ENCODE data around the gene TMEM135.

- TF ChIP-seq, protein P1, sequence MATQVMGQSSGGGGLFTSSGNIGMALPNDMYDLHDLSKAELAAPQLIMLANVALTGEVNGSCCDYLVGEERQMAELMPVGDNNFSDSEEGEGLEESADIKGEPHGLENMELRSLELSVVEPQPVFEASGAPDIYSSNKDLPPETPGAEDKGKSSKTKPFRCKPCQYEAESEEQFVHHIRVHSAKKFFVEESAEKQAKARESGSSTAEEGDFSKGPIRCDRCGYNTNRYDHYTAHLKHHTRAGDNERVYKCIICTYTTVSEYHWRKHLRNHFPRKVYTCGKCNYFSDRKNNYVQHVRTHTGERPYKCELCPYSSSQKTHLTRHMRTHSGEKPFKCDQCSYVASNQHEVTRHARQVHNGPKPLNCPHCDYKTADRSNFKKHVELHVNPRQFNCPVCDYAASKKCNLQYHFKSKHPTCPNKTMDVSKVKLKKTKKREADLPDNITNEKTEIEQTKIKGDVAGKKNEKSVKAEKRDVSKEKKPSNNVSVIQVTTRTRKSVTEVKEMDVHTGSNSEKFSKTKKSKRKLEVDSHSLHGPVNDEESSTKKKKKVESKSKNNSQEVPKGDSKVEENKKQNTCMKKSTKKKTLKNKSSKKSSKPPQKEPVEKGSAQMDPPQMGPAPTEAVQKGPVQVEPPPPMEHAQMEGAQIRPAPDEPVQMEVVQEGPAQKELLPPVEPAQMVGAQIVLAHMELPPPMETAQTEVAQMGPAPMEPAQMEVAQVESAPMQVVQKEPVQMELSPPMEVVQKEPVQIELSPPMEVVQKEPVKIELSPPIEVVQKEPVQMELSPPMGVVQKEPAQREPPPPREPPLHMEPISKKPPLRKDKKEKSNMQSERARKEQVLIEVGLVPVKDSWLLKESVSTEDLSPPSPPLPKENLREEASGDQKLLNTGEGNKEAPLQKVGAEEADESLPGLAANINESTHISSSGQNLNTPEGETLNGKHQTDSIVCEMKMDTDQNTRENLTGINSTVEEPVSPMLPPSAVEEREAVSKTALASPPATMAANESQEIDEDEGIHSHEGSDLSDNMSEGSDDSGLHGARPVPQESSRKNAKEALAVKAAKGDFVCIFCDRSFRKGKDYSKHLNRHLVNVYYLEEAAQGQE (IDR thresholded peaks at IDR 0.05; ENCODE audit: insufficient read depth in 1 of 2, low read depth in 2 of 2, low read length in 2 of 2), result no peak
- TF ChIP-seq TAF1 (IDR thresholded peaks at IDR 0.05; ENCODE audit: borderline replicate concordance, insufficient read depth, low read length) (no peak), SIN3A (IDR thresholded peaks at IDR 0.05; ENCODE audit: borderline replicate concordance, insufficient read depth, low read length) (no peak), POLR2AphosphoS5 (IDR thresholded peaks at IDR 0.05; ENCODE audit: low read depth, low read length) (no peak)
These were observed 263.1 kb downstream of the TMEM135 start for GRCh38 chr11:87300640-87301380.

Measured in PFSK-1 (cell line).